T-cell (primary cell): Measurements from ENCODE around the gene ZFAND3. TPM values are rescaled to one million over a fixed set of nuclear protein-coding genes. Genes with fewer than 3 reads are reported as not detected.
"Not testable (repeated sequence)": the region's sequence is repeated elsewhere in the genome, so short reads cannot be mapped to it uniquely, and the experiment has no call there.

Experiments
- ATAC-seq, 4 experiments: fragments of 200-7000 bp in 3 of 4; fragments of 150-1000 bp in 1 of 4; cut with Tn5 transposase; replicated peaks in 1 of 4; 1 replicate in 3 of 4; 2 replicates in 1 of 4; pipeline ENCODE4 v1.10.0; 2021; ENCODE audit warnings: moderate library complexity in 3 of 4, mild to moderate bottlenecking in 2 of 4, moderate number of reproducible peaks in 1 of 4
- CTCF ChIA-PET, 2 donors: fragments of 300-600 bp; sonication (Branson Sonifier 250); formaldehyde crosslinking; loops; one replicate each; lab custom pipeline; 2022; ENCODE audit warnings: antibody characterized with exemption in 2 of 2; lab: Charles Lee
- POLR2A ChIA-PET, 2 donors: fragments of 300-600 bp; sonication (Branson Sonifier 250); formaldehyde crosslinking; loops; one replicate each; lab custom pipeline; 2022; ENCODE audit warnings: antibody characterized with exemption in 2 of 2; lab: Charles Lee
- DNase-seq, 35 experiments: peaks; one replicate each; pipeline versions ENCODE4 v3.0.0 to v3.0.0-alpha.2; 2013 to 2023
- H3K27ac ChIP-seq: one replicate; pipeline ENCODE4 v1.5.1; 2013; ENCODE audit warnings: low read length
- H3K27me3 ChIP-seq, 2 experiments: replicated peaks in 1 of 2; 1 replicate in 1 of 2; 2 replicates in 1 of 2; pipeline versions ENCODE4 v1.6.1 to v1.7.0; 2013; ENCODE audit warnings: low read length in 1 of 2, mixed read lengths in 1 of 2; ENCODE audit not compliant: control insufficient read depth in 2 of 2, insufficient read depth in 2 of 2; ENCODE audit errors: extremely low read depth in 1 of 2
- H3K36me3 ChIP-seq, 2 donors: 1 replicate in 1 of 2; 2 replicates in 1 of 2; pipeline versions ENCODE4 v1.6.1 to v1.7.0; 2013; ENCODE audit warnings: low read length in 1 of 2; ENCODE audit not compliant: control insufficient read depth in 2 of 2, insufficient read depth in 1 of 2; ENCODE audit errors: extremely low read depth in 1 of 2
- H3K4me1 ChIP-seq, 2 experiments: 1 replicate in 1 of 2; 2 replicates in 1 of 2; pipeline versions ENCODE4 v1.6.1 to v1.7.0; 2013; ENCODE audit warnings: low read length in 2 of 2, mixed read lengths in 1 of 2; ENCODE audit not compliant: insufficient read depth in 2 of 2, control insufficient read depth in 1 of 2; ENCODE audit errors: extremely low read depth in 1 of 2
- H3K4me3 ChIP-seq, 2 donors: 1 replicate in 1 of 2; 2 replicates in 1 of 2; pipeline versions ENCODE4 v1.5.1 to v1.7.0; 2013; ENCODE audit warnings: mild to moderate bottlenecking in 2 of 2, low read length in 1 of 2, moderate library complexity in 1 of 2; ENCODE audit not compliant: control insufficient read depth in 1 of 2; ENCODE audit errors: extremely low read depth in 1 of 2
- H3K9me3 ChIP-seq: 2 replicates; pipeline ENCODE4 v1.7.0; 2013
- H3K27ac Mint-ChIP-seq, 2 donors: one replicate each; pipeline ENCODE4 v1.8.0; 2020 to 2021; ENCODE audit warnings: mild to moderate bottlenecking in 2 of 2, mixed read lengths in 2 of 2
- H3K27me3 Mint-ChIP-seq, 2 donors: one replicate each; pipeline ENCODE4 v1.8.0; 2021 to 2022; ENCODE audit warnings: mixed read lengths in 2 of 2
- H3K36me3 Mint-ChIP-seq: one replicate; pipeline ENCODE4 v1.8.0; 2021; ENCODE audit warnings: mixed read lengths
- H3K4me1 Mint-ChIP-seq, 3 donors: one replicate each; pipeline ENCODE4 v1.8.0; 2020 to 2022; ENCODE audit warnings: mixed read lengths in 3 of 3, mild to moderate bottlenecking in 1 of 3
- H3K4me3 Mint-ChIP-seq, 3 donors: one replicate each; pipeline ENCODE4 v1.8.0; 2020 to 2022; ENCODE audit warnings: mild to moderate bottlenecking in 3 of 3, mixed read lengths in 3 of 3, moderate library complexity in 3 of 3
- H3K9me3 Mint-ChIP-seq, 3 donors: one replicate each; pipeline ENCODE4 v1.8.0; 2020 to 2022; ENCODE audit warnings: mixed read lengths in 3 of 3
- WGBS: methylation state at CpG from one replicate; pipeline ENCODE4 v1.1.5; 2013; ENCODE audit warnings: missing lambda C conversion rate; ENCODE audit not compliant: insufficient coverage; 5-methylcytosine and 5-hydroxymethylcytosine counted together
- total RNA-seq, 35 experiments: library from RNA in 6 of 35; stranded (reverse) in 6 of 35; fragments of 120-200 nt in 1 of 35; gene quantifications; one replicate each; pipeline versions ENCODE4 v1.2.1 to v1.2.4 and lab custom pipeline; 2013 to 2026

Gene ZFAND3
- total RNA-seq, 5 donors from 2014 or later (not counting 1 experiment from before 2014, with no cell fraction given) = 35.6 to 59.3 (median 36.4) TPM

- H3K4me3 Mint-ChIP-seq = no peak overlapping the region
- H3K4me1 Mint-ChIP-seq = peaks cover 33 to 66% (median 64%) of the 10 kb centered on the region in 3 donors
- ATAC-seq = no peak
Observed at GRCh38 chr6:37884548-37884947, 65.0 kb downstream of the ZFAND3 start.

GRCh38 chr6:37889051-37889450 is 69.5 kb downstream of the ZFAND3 start:
- ChIA-PET POLR2A (interaction anchor here in 1 of 2 donors (0.6 kb wide), 2 partner anchors 18 to 22 kb away, joined by 3 to 4 read pairs; no protein-coding TSS in a partner anchor), CTCF (interaction anchor here in 1 of 2 donors (0.6 kb wide), 1 partner anchor 25 kb away, joined by 3 read pairs; no protein-coding TSS in a partner anchor)
- Mint-ChIP-seq H3K27ac (no peak overlapping the region), H3K4me1 (peaks cover 33 to 64% (median 60%) of the 10 kb centered on the region in 3 donors), H3K27me3 (no peaks in the 10 kb centered on the region), H3K36me3 (peaks cover 25% of the 10 kb centered on the region), H3K9me3 (peaks cover 0 to 8% (median 2%) of the 10 kb centered on the region in 3 donors), H3K4me3 (no peak overlapping the region)
- ATAC-seq (no peak), DNase-seq (no peak)
- no peaks in the 10 kb centered on the region for H3K27me3 ChIP-seq
- no peaks in the 10 kb centered on the region for H3K36me3 ChIP-seq
- no CpG with 5 or more reads among the region's 4 CpGs for WGBS
- H3K27ac ChIP-seq = no peak overlapping the region
- H3K9me3 ChIP-seq = no peaks in the 10 kb centered on the region
- no peak overlapping the region for H3K4me3 ChIP-seq
- H3K4me1 ChIP-seq = no peaks in the 10 kb centered on the region

More at GRCh38 chr6:37884548-37884947, 65.0 kb downstream of the ZFAND3 start:
- no peak for DNase-seq
- Histone ChIP-seq H3K27ac (no peak overlapping the region), H3K4me1 (no peaks in the 10 kb centered on the region), H3K4me3 (no peak overlapping the region), H3K36me3 (no peaks in the 10 kb centered on the region), H3K27me3 (no peaks in the 10 kb centered on the region), H3K9me3 (no peaks in the 10 kb centered on the region)
- POLR2A ChIA-PET = no interaction called here
- CTCF ChIA-PET = no interaction called here
- WGBS = no CpG with 5 or more reads among the region's 1 CpG
- H3K27ac Mint-ChIP-seq = no peak overlapping the region
- H3K9me3 Mint-ChIP-seq = no peaks in the 10 kb centered on the region
- no peaks in the 10 kb centered on the region for H3K27me3 Mint-ChIP-seq
- peaks cover 15% of the 10 kb centered on the region for H3K36me3 Mint-ChIP-seq

- Mint-ChIP-seq H3K9me3 (peaks cover 0 to 12% (median 6%) of the 10 kb centered on the region in 3 donors), H3K4me3 (no peak overlapping the region), H3K36me3 (peaks cover 29% of the 10 kb centered on the region), H3K27ac (no peak overlapping the region), H3K4me1 (peaks cover 34 to 64% (median 61%) of the 10 kb centered on the region in 3 donors), H3K27me3 (no peaks in the 10 kb centered on the region)
- Histone ChIP-seq H3K4me1 (no peaks in the 10 kb centered on the region), H3K27ac (no peak overlapping the region), H3K27me3 (no peaks in the 10 kb centered on the region), H3K9me3 (no peaks in the 10 kb centered on the region), H3K4me3 (no peak overlapping the region), H3K36me3 (no peaks in the 10 kb centered on the region)
- no peak for ATAC-seq
- DNase-seq = no peak
- POLR2A ChIA-PET = interaction anchor here in 1 of 2 donors (0.6 kb wide), 2 partner anchors 17 to 23 kb away, joined by 3 to 4 read pairs; no protein-coding TSS in a partner anchor
- CTCF ChIA-PET = no interaction called here
Observed at GRCh38 chr6:37889486-37889885, 70.0 kb downstream of the ZFAND3 start.

DNA sequence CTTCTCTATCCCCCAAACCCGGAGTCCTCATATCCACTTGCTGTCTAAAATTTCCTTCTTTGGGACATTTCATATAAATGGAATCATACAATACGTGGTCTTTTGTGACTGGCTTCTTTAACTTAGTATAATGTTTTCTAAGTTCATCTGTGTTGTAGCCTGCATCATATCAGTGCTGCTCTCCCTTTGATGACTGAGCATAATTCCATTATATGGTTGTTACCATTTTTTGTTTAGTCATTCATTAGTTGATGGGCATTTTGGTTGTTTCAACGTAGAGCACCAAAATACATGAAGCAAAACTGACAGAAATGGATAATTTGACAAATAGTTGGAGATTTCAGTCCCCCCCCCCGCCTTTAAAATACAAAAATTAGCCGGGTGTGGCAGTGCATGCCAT is 71.5 kb downstream of the ZFAND3 start:
- H3K4me3 ChIP-seq = no peak overlapping the region
- H3K27me3 ChIP-seq = no peaks in the 10 kb centered on the region
- ChIA-PET POLR2A (interaction anchor here in 1 of 2 donors (0.6 kb wide), 1 partner anchor 21 kb away, joined by 5 read pairs; no protein-coding TSS in a partner anchor), CTCF (interaction anchor here in 1 of 2 donors (0.8 kb wide), 1 partner anchor 26 kb away, joined by 4 read pairs; no protein-coding TSS in a partner anchor)
- peaks cover 32% of the 10 kb centered on the region for H3K36me3 Mint-ChIP-seq
- no peaks in the 10 kb centered on the region for H3K9me3 ChIP-seq
- no peak overlapping the region for H3K4me3 Mint-ChIP-seq
- H3K36me3 ChIP-seq = no peaks in the 10 kb centered on the region
- no peaks in the 10 kb centered on the region for H3K27me3 Mint-ChIP-seq
- no peak for ATAC-seq
- DNase-seq = no peak
- no peak overlapping the region for H3K27ac Mint-ChIP-seq
- no peak overlapping the region for H3K27ac ChIP-seq
- H3K4me1 Mint-ChIP-seq = peaks cover 40 to 66% (median 62%) of the 10 kb centered on the region in 3 donors
- peaks cover 7 to 19% (median 13%) of the 10 kb centered on the region in 3 donors for H3K9me3 Mint-ChIP-seq
- H3K4me1 ChIP-seq = no peaks in the 10 kb centered on the region
- no CpG with 5 or more reads among the region's 5 CpGs for WGBS

GRCh38 chr6:37893257-37893656 is 73.7 kb downstream of the ZFAND3 start:
- no CpG with 5 or more reads among the region's 3 CpGs for WGBS
- Histone ChIP-seq H3K27ac (no peak overlapping the region), H3K27me3 (no peaks in the 10 kb centered on the region), H3K4me1 (peaks cover 0 to 9% of the 10 kb centered on the region in 2 experiments), H3K9me3 (no peaks in the 10 kb centered on the region), H3K36me3 (no peaks in the 10 kb centered on the region), H3K4me3 (no peak overlapping the region)
- Mint-ChIP-seq H3K36me3 (peaks cover 29% of the 10 kb centered on the region), H3K4me1 (peaks cover 62 to 71% (median 69%) of the 10 kb centered on the region in 3 donors), H3K9me3 (peaks cover 7 to 19% (median 13%) of the 10 kb centered on the region in 3 donors), H3K4me3 (no peak overlapping the region), H3K27ac (peak overlapping the region; percentile 25 to 29), H3K27me3 (no peaks in the 10 kb centered on the region)
- POLR2A ChIA-PET = interaction anchor here in 1 of 2 donors (0.6 kb wide), 1 partner anchor 169 kb away, joined by 5 read pairs; no protein-coding TSS in a partner anchor
- no peak for ATAC-seq
- CTCF ChIA-PET = no interaction called here
- no peak for DNase-seq

DNA sequence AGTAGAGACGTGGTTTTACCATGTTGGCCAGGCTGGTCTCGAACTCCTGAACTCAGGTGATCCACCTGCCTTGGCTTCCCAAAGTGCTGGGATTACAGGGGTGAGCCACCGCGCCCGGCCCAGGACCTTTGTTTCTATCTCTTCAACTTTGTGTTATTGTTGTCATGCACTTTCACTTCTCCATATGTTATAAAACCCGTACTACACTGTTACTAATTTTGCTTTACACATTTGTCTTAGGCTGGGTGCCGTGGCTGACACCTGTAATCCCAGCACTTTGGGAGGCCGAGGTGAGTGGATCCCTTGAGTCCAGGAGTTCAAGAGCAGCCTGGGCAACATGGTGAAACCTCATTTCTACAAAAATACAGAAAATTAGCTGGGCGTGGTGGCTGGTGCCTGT is 74.2 kb downstream of the ZFAND3 start:
- H3K9me3 ChIP-seq, CTCF ChIA-PET, DNase-seq, H3K27me3 Mint-ChIP-seq, H3K27me3 ChIP-seq, ATAC-seq, H3K4me3 Mint-ChIP-seq, H3K27ac ChIP-seq, H3K36me3 ChIP-seq, H3K4me3 ChIP-seq, H3K4me1 ChIP-seq: not testable (repeated sequence)
- peaks cover 7 to 19% (median 13%) of the 10 kb centered on the region in 3 donors for H3K9me3 Mint-ChIP-seq
- H3K36me3 Mint-ChIP-seq = peaks cover 29% of the 10 kb centered on the region
- H3K4me1 Mint-ChIP-seq = peaks cover 63 to 67% (median 66%) of the 10 kb centered on the region in 3 donors
- POLR2A ChIA-PET = interaction anchor here in 1 of 2 donors (0.6 kb wide), 1 partner anchor 169 kb away, joined by 5 read pairs; no protein-coding TSS in a partner anchor
- WGBS = 79% methylated on average over 5 of the region's 9 CpGs
- H3K27ac Mint-ChIP-seq = peak overlapping the region in 1 of 2 donors; percentile 25
